ENCODE measurements around the gene EXOC2.

DNA sequence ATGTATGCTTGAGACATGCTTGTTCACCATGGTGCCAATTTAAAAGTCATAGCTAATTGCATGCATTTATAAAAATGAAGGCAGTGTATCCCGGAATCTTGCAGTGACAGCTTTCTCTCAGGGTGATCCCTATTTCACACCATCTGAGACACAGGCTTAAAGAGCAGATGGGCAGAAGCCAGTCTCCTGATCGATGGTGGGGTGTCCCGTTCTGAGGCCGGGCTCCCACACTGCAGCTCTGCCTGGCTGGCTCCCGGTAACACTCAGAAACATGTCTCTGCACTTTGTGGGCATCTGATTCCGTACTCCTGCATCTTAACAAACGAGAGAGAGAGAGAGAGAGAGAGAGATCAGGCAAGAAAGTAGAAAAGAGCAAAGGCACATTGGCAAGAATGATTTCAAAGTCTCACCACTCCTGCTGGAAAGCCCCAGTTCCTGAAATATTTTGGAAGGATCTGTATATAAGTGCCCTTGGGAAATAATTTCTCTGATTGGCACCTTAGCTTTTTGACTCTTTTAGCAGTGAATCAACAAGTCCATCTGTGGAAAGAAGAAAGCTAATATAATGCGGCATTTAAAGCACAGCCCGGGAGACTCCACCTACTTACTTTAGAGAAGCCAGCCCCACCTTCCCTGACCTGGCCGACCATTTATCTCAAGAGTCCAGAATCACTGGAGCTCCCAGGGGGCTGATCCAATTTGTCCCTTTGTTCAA is 36.8 kb upstream of the EXOC2 start:
- TF ChIP-seq, protein P1, sequence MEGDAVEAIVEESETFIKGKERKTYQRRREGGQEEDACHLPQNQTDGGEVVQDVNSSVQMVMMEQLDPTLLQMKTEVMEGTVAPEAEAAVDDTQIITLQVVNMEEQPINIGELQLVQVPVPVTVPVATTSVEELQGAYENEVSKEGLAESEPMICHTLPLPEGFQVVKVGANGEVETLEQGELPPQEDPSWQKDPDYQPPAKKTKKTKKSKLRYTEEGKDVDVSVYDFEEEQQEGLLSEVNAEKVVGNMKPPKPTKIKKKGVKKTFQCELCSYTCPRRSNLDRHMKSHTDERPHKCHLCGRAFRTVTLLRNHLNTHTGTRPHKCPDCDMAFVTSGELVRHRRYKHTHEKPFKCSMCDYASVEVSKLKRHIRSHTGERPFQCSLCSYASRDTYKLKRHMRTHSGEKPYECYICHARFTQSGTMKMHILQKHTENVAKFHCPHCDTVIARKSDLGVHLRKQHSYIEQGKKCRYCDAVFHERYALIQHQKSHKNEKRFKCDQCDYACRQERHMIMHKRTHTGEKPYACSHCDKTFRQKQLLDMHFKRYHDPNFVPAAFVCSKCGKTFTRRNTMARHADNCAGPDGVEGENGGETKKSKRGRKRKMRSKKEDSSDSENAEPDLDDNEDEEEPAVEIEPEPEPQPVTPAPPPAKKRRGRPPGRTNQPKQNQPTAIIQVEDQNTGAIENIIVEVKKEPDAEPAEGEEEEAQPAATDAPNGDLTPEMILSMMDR (IDR thresholded peaks at IDR 0.05) = no peak
- no peak for TF ChIP-seq EZH2 (IDR thresholded peaks at IDR 0.05; ENCODE audit: borderline replicate concordance, insufficient read depth, low read depth, low read length, poor library complexity, severe bottlenecking)

Measured in B cell (primary cell).